Astrocyte (in vitro differentiated cells and primary cell): ENCODE measurements around the gene C1QTNF2. TPM values are rescaled to one million over a fixed set of nuclear protein-coding genes. Genes with fewer than 3 reads are reported as not detected.

Experiments used
- DNase-seq: peaks from one replicate; pipeline ENCODE4 v3.0.0-alpha.2; 2010; ENCODE audit warnings: low read depth
- FAIRE-seq: peaks from 2 replicates; lab custom pipeline; 2011; peaks lifted over from hg19 to GRCh38; lab: Jason Lieb, UNC
- H2AFZ ChIP-seq: 2 replicates; pipeline ENCODE4 v1.6.0; 2012; ENCODE audit warnings: low read depth, low read length, inconsistent platforms
- H3K27ac ChIP-seq: 2 replicates; pipeline ENCODE4 v1.5.1; 2011; ENCODE audit warnings: low read depth, low read length, inconsistent platforms
- H3K27me3 ChIP-seq: 2 replicates; pipeline ENCODE4 v1.6.0; 2011; ENCODE audit warnings: low read length, inconsistent platforms; ENCODE audit not compliant: insufficient read depth
- H3K36me3 ChIP-seq: 2 replicates; pipeline ENCODE4 v1.5.1; 2011; ENCODE audit warnings: low read length, inconsistent platforms; ENCODE audit not compliant: insufficient read depth
- H3K4me1 ChIP-seq: 2 replicates; pipeline ENCODE4 v1.5.1; 2011; ENCODE audit warnings: low read length, inconsistent platforms; ENCODE audit not compliant: insufficient read depth
- H3K4me2 ChIP-seq: 2 replicates; pipeline ENCODE4 v1.6.0; 2012; ENCODE audit warnings: low read length, inconsistent platforms
- H3K4me3 ChIP-seq: 2 replicates; pipeline ENCODE4 v1.5.1; 2011; ENCODE audit warnings: low read depth, mild to moderate bottlenecking, low read length, inconsistent platforms; ENCODE audit not compliant: insufficient read depth
- H3K79me2 ChIP-seq: 2 replicates; pipeline ENCODE4 v1.6.0; 2012; ENCODE audit warnings: mild to moderate bottlenecking, low read length, inconsistent platforms; ENCODE audit not compliant: insufficient read depth
- H3K9ac ChIP-seq: 2 replicates; pipeline ENCODE4 v1.6.0; 2012; ENCODE audit warnings: mild to moderate bottlenecking, low read length, inconsistent platforms
- H3K9me3 ChIP-seq: 2 replicates; pipeline ENCODE4 v1.5.1; 2012; ENCODE audit warnings: low read depth, mild to moderate bottlenecking, low read length, inconsistent platforms; ENCODE audit not compliant: insufficient read depth
- H4K20me1 ChIP-seq: 2 replicates; pipeline ENCODE4 v1.6.0; 2012; ENCODE audit warnings: low read length, inconsistent platforms; ENCODE audit not compliant: insufficient read depth
- H3K27ac Mint-ChIP-seq: one replicate; pipeline ENCODE4 v1.8.0; 2021; ENCODE audit warnings: mild to moderate bottlenecking, mixed read lengths; ENCODE audit not compliant: unreplicated experiment
- H3K27me3 Mint-ChIP-seq: one replicate; pipeline ENCODE4 v1.8.0; 2021; ENCODE audit warnings: low read depth, mixed read lengths; ENCODE audit not compliant: unreplicated experiment
- H3K36me3 Mint-ChIP-seq: one replicate; pipeline ENCODE4 v1.8.0; 2021; ENCODE audit warnings: low read depth, mixed read lengths; ENCODE audit not compliant: unreplicated experiment
- H3K4me1 Mint-ChIP-seq: one replicate; pipeline ENCODE4 v1.8.0; 2021; ENCODE audit warnings: low read depth, mixed read lengths; ENCODE audit not compliant: unreplicated experiment
- H3K4me3 Mint-ChIP-seq: one replicate; pipeline ENCODE4 v1.8.0; 2021; ENCODE audit warnings: mild to moderate bottlenecking, moderate library complexity, mixed read lengths; ENCODE audit not compliant: unreplicated experiment
- H3K9me3 Mint-ChIP-seq: one replicate; pipeline ENCODE4 v1.8.0; 2021; ENCODE audit warnings: mild to moderate bottlenecking, mixed read lengths; ENCODE audit not compliant: unreplicated experiment
- CTCF ChIP-seq: IDR thresholded peaks from 2 replicates; pipeline ENCODE4 v1.5.1; 2011; ENCODE audit warnings: low read depth, mild to moderate bottlenecking, inconsistent platforms, low read length, moderate library complexity; ENCODE audit not compliant: insufficient read depth
- EZH2 ChIP-seq: IDR thresholded peaks from 2 replicates; pipeline ENCODE4 v1.6.1; 2012; ENCODE audit warnings: mild to moderate bottlenecking, low read length, inconsistent platforms; ENCODE audit not compliant: insufficient read depth
- total RNA-seq: library from RNA; stranded (reverse); gene quantifications from 2 replicates; pipeline ENCODE4 v1.2.1, GENCODE V29; 2021

Gene C1QTNF2
- total RNA-seq, 1 donor from 2014 or later: 0.64 TPM

- no peak overlapping the region for H3K4me3 ChIP-seq
- no peaks in the 10 kb centered on the region for H3K27me3 ChIP-seq
- H3K36me3 ChIP-seq: peaks cover 5% of the 10 kb centered on the region
- FAIRE-seq: no peak
- peaks cover 69% of the 10 kb centered on the region for H3K79me2 ChIP-seq
- H3K9ac ChIP-seq: no peak overlapping the region
- no peak overlapping the region for H3K27ac Mint-ChIP-seq
- DNase-seq: no peak
- H3K9me3 ChIP-seq: no peaks in the 10 kb centered on the region
- no peaks in the 10 kb centered on the region for H3K9me3 Mint-ChIP-seq
- H4K20me1 ChIP-seq: peaks cover 56% of the 10 kb centered on the region
- no peak overlapping the region for H2AFZ ChIP-seq
- H3K4me2 ChIP-seq: no peak overlapping the region
- H3K4me1 ChIP-seq: no peaks in the 10 kb centered on the region
- no peaks in the 10 kb centered on the region for H3K36me3 Mint-ChIP-seq
- TF ChIP-seq EZH2 (no peak), CTCF (no peak)
- no peak overlapping the region for H3K4me3 Mint-ChIP-seq
- peaks cover 8% of the 10 kb centered on the region for H3K4me1 Mint-ChIP-seq
- no peak overlapping the region for H3K27ac ChIP-seq
- no peaks in the 10 kb centered on the region for H3K27me3 Mint-ChIP-seq
Measured at GRCh38 chr5:160298189-160298588, 72.2 kb downstream of the C1QTNF2 start.

GRCh38 chr5:160297776-160298175, 72.7 kb downstream of the C1QTNF2 start:
- no peaks in the 10 kb centered on the region for H3K4me1 ChIP-seq
- H3K36me3 Mint-ChIP-seq: no peaks in the 10 kb centered on the region
- H3K9ac ChIP-seq: no peak overlapping the region
- H3K9me3 Mint-ChIP-seq: no peaks in the 10 kb centered on the region
- peaks cover 71% of the 10 kb centered on the region for H3K79me2 ChIP-seq
- no peaks in the 10 kb centered on the region for H3K27me3 ChIP-seq
- FAIRE-seq (no peak), DNase-seq (no peak)
- H3K36me3 ChIP-seq: peaks cover 5% of the 10 kb centered on the region
- H3K4me2 ChIP-seq: no peak overlapping the region
- H3K4me1 Mint-ChIP-seq: peaks cover 8% of the 10 kb centered on the region
- no peaks in the 10 kb centered on the region for H3K9me3 ChIP-seq
- no peak overlapping the region for H3K27ac Mint-ChIP-seq
- no peak overlapping the region for H3K4me3 Mint-ChIP-seq
- no peak overlapping the region for H3K27ac ChIP-seq
- no peak overlapping the region for H3K4me3 ChIP-seq
- no peak for TF ChIP-seq CTCF
- no peak for TF ChIP-seq EZH2
- no peaks in the 10 kb centered on the region for H3K27me3 Mint-ChIP-seq
- H4K20me1 ChIP-seq: peaks cover 60% of the 10 kb centered on the region
- H2AFZ ChIP-seq: no peak overlapping the region

Other genes starting within 250 kb of the C1QTNF2 start
- 0.53 TPM in 1 of 2 replicates, not detected in the other for gene FABP6, start 141.1 kb downstream of the C1QTNF2 start, total RNA-seq
- gene CCNJL, start 58.1 kb downstream of the C1QTNF2 start, total RNA-seq: 12.5 and 15.7 TPM in 2 replicates
- gene FAM200C, start 29.4 kb upstream of the C1QTNF2 start, total RNA-seq: 1.7 and 2.1 TPM in 2 replicates
- gene SLU7, start 48.5 kb upstream of the C1QTNF2 start, total RNA-seq: 46.1 and 48.4 TPM in 2 replicates
- 12.7 and 20.4 TPM in 2 replicates for gene PTTG1, start 51.2 kb upstream of the C1QTNF2 start, total RNA-seq